ENCODE data around the gene UGT1A6.

UGT1A6 gene

GRCh38 chr2:233668605-233669260 is 24.0 kb upstream of the UGT1A6 start:
- no peak for TF ChIP-seq Cebpa-rat (IDR thresholded peaks at IDR 0.05)

GRCh38 chr2:233671290-233672161 is 21.2 kb upstream of the UGT1A6 start, which contains the start of gene UGT1A9:
Gene UGT1A9 (plus strand): TSS chr2:233671898. CDS start chr2:233671935, 37 bp downstream.
- H3K9ac ChIP-seq = no peak within 1 kb of the TSS
- no peaks in the 10 kb centered on the region for H3K4me1 ChIP-seq
- H4K20me1 ChIP-seq = no peaks in the 10 kb centered on the region
- H3K36me3 ChIP-seq = no peaks in the 10 kb centered on the region
- no peak within 1 kb of the TSS for H3K27ac ChIP-seq
- H3K27me3 ChIP-seq = no peaks in the 10 kb centered on the region
- TF ChIP-seq Cebpa-rat (IDR thresholded peaks at IDR 0.05) = no peak
- H3K4me3 ChIP-seq = no peak within 1 kb of the TSS
- no peak within 1 kb of the TSS for H3K4me2 ChIP-seq
- H3K9me3 ChIP-seq = no peaks in the 10 kb centered on the region

More at GRCh38 chr2:233668605-233669260, 24.0 kb upstream of the UGT1A6 start:
- no peaks in the 10 kb centered on the region for H3K27me3 ChIP-seq
- no peaks in the 10 kb centered on the region for H3K36me3 ChIP-seq
- no peak overlapping the region for H3K9ac ChIP-seq
- H3K27ac ChIP-seq = no peak overlapping the region
- no peaks in the 10 kb centered on the region; the same call in 1 of the 2 replicates for H3K9me3 ChIP-seq
- H3K4me1 ChIP-seq = no peaks in the 10 kb centered on the region
- H4K20me1 ChIP-seq = no peaks in the 10 kb centered on the region
- no peak overlapping the region for H3K4me2 ChIP-seq
- no peak overlapping the region for H3K4me3 ChIP-seq

- H3K27me3 ChIP-seq = no peaks in the 10 kb centered on the region
- H3K27ac ChIP-seq = no peak overlapping the region
- no peaks in the 10 kb centered on the region for H4K20me1 ChIP-seq
- H3K4me2 ChIP-seq = no peak overlapping the region
- no peak overlapping the region for H3K4me3 ChIP-seq
- TF ChIP-seq Cebpa-rat (IDR thresholded peaks at IDR 0.05) = no peak
- H3K4me1 ChIP-seq = no peaks in the 10 kb centered on the region
- H3K9me3 ChIP-seq = no peaks in the 10 kb centered on the region
- no peak overlapping the region for H3K9ac ChIP-seq
- no peaks in the 10 kb centered on the region for H3K36me3 ChIP-seq
These were observed 19.8 kb upstream of the UGT1A6 start for GRCh38 chr2:233672886-233673285.

- H3K27ac ChIP-seq = no peak overlapping the region
- no peak overlapping the region for H3K4me3 ChIP-seq
- no peaks in the 10 kb centered on the region for H4K20me1 ChIP-seq
- no peaks in the 10 kb centered on the region for H3K27me3 ChIP-seq
- H3K4me1 ChIP-seq = no peaks in the 10 kb centered on the region
- no peaks in the 10 kb centered on the region for H3K9me3 ChIP-seq
- no peak overlapping the region for H3K9ac ChIP-seq
- H3K36me3 ChIP-seq = no peaks in the 10 kb centered on the region
- no peak overlapping the region for H3K4me2 ChIP-seq
- no peak for TF ChIP-seq Cebpa-rat (IDR thresholded peaks at IDR 0.05)
These were observed 18.8 kb upstream of the UGT1A6 start for GRCh38 chr2:233673896-233674295.

GRCh38 chr2:233674314-233674713 is 18.4 kb upstream of the UGT1A6 start:
- Histone ChIP-seq H3K4me1 (no peaks in the 10 kb centered on the region), H3K27ac (no peak overlapping the region), H3K9me3 (no peaks in the 10 kb centered on the region), H4K20me1 (no peaks in the 10 kb centered on the region), H3K4me3 (no peak overlapping the region), H3K4me2 (no peak overlapping the region), H3K27me3 (no peaks in the 10 kb centered on the region), H3K9ac (no peak overlapping the region), H3K36me3 (no peaks in the 10 kb centered on the region)
- TF ChIP-seq Cebpa-rat (IDR thresholded peaks at IDR 0.05) = no peak

GRCh38 chr2:233674995-233675394 is 17.7 kb upstream of the UGT1A6 start:
- Histone ChIP-seq H3K27ac (no peak overlapping the region), H4K20me1 (no peaks in the 10 kb centered on the region), H3K9me3 (no peaks in the 10 kb centered on the region), H3K27me3 (no peaks in the 10 kb centered on the region), H3K36me3 (no peaks in the 10 kb centered on the region), H3K4me3 (no peak overlapping the region), H3K9ac (no peak overlapping the region), H3K4me1 (no peaks in the 10 kb centered on the region), H3K4me2 (no peak overlapping the region)
- TF ChIP-seq Cebpa-rat (IDR thresholded peaks at IDR 0.05) = no peak

- no peak overlapping the region for H3K9ac ChIP-seq
These were observed 16.6 kb upstream of the UGT1A6 start for GRCh38 chr2:233676046-233676445.

GRCh38 chr2:233679196-233679595 is 13.5 kb upstream of the UGT1A6 start:
- H3K27ac ChIP-seq = no peak overlapping the region
- no peak for TF ChIP-seq Cebpa-rat (IDR thresholded peaks at IDR 0.05)
- H3K4me3 ChIP-seq = no peak overlapping the region
- H3K4me1 ChIP-seq = peaks cover 13% of the 10 kb centered on the region
- no peak overlapping the region for H3K4me2 ChIP-seq
- no peaks in the 10 kb centered on the region for H3K27me3 ChIP-seq
- no peaks in the 10 kb centered on the region for H4K20me1 ChIP-seq
- no peaks in the 10 kb centered on the region for H3K36me3 ChIP-seq
- H3K9me3 ChIP-seq = no peaks in the 10 kb centered on the region
- H3K9ac ChIP-seq = no peak overlapping the region

More at GRCh38 chr2:233676046-233676445, 16.6 kb upstream of the UGT1A6 start:
- H3K27ac ChIP-seq = no peak overlapping the region
- no peaks in the 10 kb centered on the region for H4K20me1 ChIP-seq
- H3K4me3 ChIP-seq = no peak overlapping the region
- no peak overlapping the region for H3K4me2 ChIP-seq
- H3K27me3 ChIP-seq = no peaks in the 10 kb centered on the region
- no peaks in the 10 kb centered on the region for H3K4me1 ChIP-seq
- no peak for TF ChIP-seq Cebpa-rat (IDR thresholded peaks at IDR 0.05)
- no peaks in the 10 kb centered on the region for H3K9me3 ChIP-seq
- no peaks in the 10 kb centered on the region for H3K36me3 ChIP-seq

- Histone ChIP-seq H4K20me1 (no peaks in the 10 kb centered on the region), H3K9ac (no peak overlapping the region), H3K36me3 (no peaks in the 10 kb centered on the region), H3K4me2 (no peak overlapping the region), H3K27me3 (no peaks in the 10 kb centered on the region), H3K27ac (no peak overlapping the region), H3K9me3 (no peaks in the 10 kb centered on the region), H3K4me3 (no peak overlapping the region), H3K4me1 (peaks cover 13% of the 10 kb centered on the region)
- TF ChIP-seq Cebpa-rat (IDR thresholded peaks at IDR 0.05) = no peak
These were observed 12.2 kb upstream of the UGT1A6 start for GRCh38 chr2:233680361-233681045.
